ENCODE measurements around the gene CCP110.

CCP110 gene

GRCh38 chr16:19507867-19508266 is 15.9 kb upstream of the CCP110 start:
- H3K4me3 ChIP-seq (ENCODE audit: extremely low read depth, insufficient read depth, low read length, poor library complexity, severe bottlenecking), result no peak overlapping the region
- H3K27ac ChIP-seq (ENCODE audit: low read depth, low read length, severe bottlenecking), result no peak overlapping the region
- H3K36me3 ChIP-seq (ENCODE audit: control insufficient read depth, insufficient read depth, low read length), result peaks cover 76% of the 10 kb centered on the region
- H3K9me3 ChIP-seq (ENCODE audit: control insufficient read depth, low read length), result no peaks in the 10 kb centered on the region
- no peaks in the 10 kb centered on the region for H3K4me1 ChIP-seq (ENCODE audit: control insufficient read depth, insufficient read depth, low read length, poor library complexity, severe bottlenecking)
- WGBS, 2 experiments (ENCODE audit: insufficient coverage in 2 of 2), result 95 to 100% methylated on average over 1 to 2 of the region's 2 CpGs

- H3K9me3 ChIP-seq (ENCODE audit: control insufficient read depth, low read length), result no peaks in the 10 kb centered on the region
- H3K27ac ChIP-seq (ENCODE audit: low read depth, low read length, severe bottlenecking), result no peak overlapping the region
- H3K4me1 ChIP-seq (ENCODE audit: control insufficient read depth, insufficient read depth, low read length, poor library complexity, severe bottlenecking), result peaks cover 5% of the 10 kb centered on the region
- no peak overlapping the region for H3K4me3 ChIP-seq (ENCODE audit: extremely low read depth, insufficient read depth, low read length, poor library complexity, severe bottlenecking)
- peaks cover 70% of the 10 kb centered on the region for H3K36me3 ChIP-seq (ENCODE audit: control insufficient read depth, insufficient read depth, low read length)
These were observed 11.4 kb upstream of the CCP110 start for GRCh38 chr16:19512297-19512696.

GRCh38 chr16:19513377-19514053 is 10.2 kb upstream of the CCP110 start:
- no peak overlapping the region for H3K4me3 ChIP-seq (ENCODE audit: extremely low read depth, insufficient read depth, low read length, poor library complexity, severe bottlenecking)
- H3K36me3 ChIP-seq (ENCODE audit: control insufficient read depth, insufficient read depth, low read length), result peaks cover 64% of the 10 kb centered on the region
- H3K27ac ChIP-seq (ENCODE audit: low read depth, low read length, severe bottlenecking), result no peak overlapping the region
- H3K4me1 ChIP-seq (ENCODE audit: control insufficient read depth, insufficient read depth, low read length, poor library complexity, severe bottlenecking), result peaks cover 5% of the 10 kb centered on the region
- no peaks in the 10 kb centered on the region for H3K9me3 ChIP-seq (ENCODE audit: control insufficient read depth, low read length)
- 88 to 100% methylated on average over 1 of the region's 4 CpGs for whole genome bisulfite sequencing, 2 experiments (ENCODE audit: insufficient coverage in 2 of 2)

DNA sequence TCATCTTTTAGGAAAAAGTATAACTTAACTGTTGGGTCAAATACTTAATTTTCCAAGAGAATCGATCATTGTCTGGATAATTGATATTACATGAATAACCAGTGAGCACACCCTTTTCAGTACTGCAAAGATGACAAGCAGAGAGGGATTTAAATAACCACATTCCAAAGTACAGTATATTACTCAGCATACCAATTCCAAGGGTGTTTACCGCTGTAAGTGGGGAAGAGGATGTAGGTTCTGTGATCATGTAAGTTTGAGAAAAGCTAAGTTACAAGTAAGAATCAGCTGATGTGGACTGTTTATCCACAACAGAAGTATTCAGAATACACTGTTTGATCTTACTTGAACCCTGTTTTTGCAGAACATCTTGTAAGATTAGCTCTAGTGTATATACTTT is 8.0 kb upstream of the CCP110 start:
- WGBS, 2 experiments (ENCODE audit: insufficient coverage in 2 of 2), result no CpG with 5 or more reads among the region's 2 CpGs
- Histone ChIP-seq H3K4me3 (ENCODE audit: extremely low read depth, insufficient read depth, low read length, poor library complexity, severe bottlenecking) (no peak overlapping the region), H3K36me3 (ENCODE audit: control insufficient read depth, insufficient read depth, low read length) (peaks cover 60% of the 10 kb centered on the region), H3K4me1 (ENCODE audit: control insufficient read depth, insufficient read depth, low read length, poor library complexity, severe bottlenecking) (peaks cover 10% of the 10 kb centered on the region), H3K27ac (ENCODE audit: low read depth, low read length, severe bottlenecking) (no peak overlapping the region), H3K9me3 (ENCODE audit: control insufficient read depth, low read length) (no peaks in the 10 kb centered on the region)

GRCh38 chr16:19517424-19518089 is 6.2 kb upstream of the CCP110 start:
- peaks cover 46% of the 10 kb centered on the region for H3K36me3 ChIP-seq (ENCODE audit: control insufficient read depth, insufficient read depth, low read length)
- 100% methylated on average over 2 of the region's 8 CpGs; no CpG with 5 or more reads in 1 of the 2 experiments for WGBS, 2 experiments (ENCODE audit: insufficient coverage in 2 of 2)
- H3K9me3 ChIP-seq (ENCODE audit: control insufficient read depth, low read length), result no peaks in the 10 kb centered on the region
- H3K4me1 ChIP-seq (ENCODE audit: control insufficient read depth, insufficient read depth, low read length, poor library complexity, severe bottlenecking), result peaks cover 10% of the 10 kb centered on the region
- no peak overlapping the region for H3K4me3 ChIP-seq (ENCODE audit: extremely low read depth, insufficient read depth, low read length, poor library complexity, severe bottlenecking)
- H3K27ac ChIP-seq (ENCODE audit: low read depth, low read length, severe bottlenecking), result no peak overlapping the region

DNA sequence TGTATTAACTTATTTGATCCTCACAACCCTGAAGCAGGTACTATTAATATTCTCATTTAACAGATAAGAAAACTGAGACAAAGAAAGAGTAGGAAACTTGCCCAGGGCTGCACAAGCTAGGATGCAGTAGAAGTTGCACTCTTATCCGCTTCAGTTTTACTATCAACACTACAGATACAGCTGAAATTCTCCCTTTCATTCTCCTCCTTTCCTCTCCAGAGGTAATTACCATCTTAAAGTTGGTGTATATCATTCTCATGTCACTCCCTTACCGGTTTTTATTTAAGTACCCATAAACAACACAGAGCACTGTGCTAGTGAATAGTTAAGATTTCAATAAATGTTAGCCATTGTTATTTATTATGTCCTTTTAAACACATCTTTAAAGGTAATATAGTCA is 5.4 kb upstream of the CCP110 start:
- Histone ChIP-seq H3K4me1 (ENCODE audit: control insufficient read depth, insufficient read depth, low read length, poor library complexity, severe bottlenecking) (peaks cover 10% of the 10 kb centered on the region), H3K36me3 (ENCODE audit: control insufficient read depth, insufficient read depth, low read length) (peaks cover 41% of the 10 kb centered on the region), H3K4me3 (ENCODE audit: extremely low read depth, insufficient read depth, low read length, poor library complexity, severe bottlenecking) (no peak overlapping the region), H3K9me3 (ENCODE audit: control insufficient read depth, low read length) (no peaks in the 10 kb centered on the region), H3K27ac (ENCODE audit: low read depth, low read length, severe bottlenecking) (no peak overlapping the region)
- WGBS, 2 experiments (ENCODE audit: insufficient coverage in 2 of 2), result 100% methylated on average over 1 of the region's 2 CpGs

GRCh38 chr16:19520861-19521331 is 2.8 kb upstream of the CCP110 start:
- no peak overlapping the region for H3K27ac ChIP-seq (ENCODE audit: low read depth, low read length, severe bottlenecking)
- H3K9me3 ChIP-seq (ENCODE audit: control insufficient read depth, low read length), result no peaks in the 10 kb centered on the region
- H3K4me3 ChIP-seq (ENCODE audit: extremely low read depth, insufficient read depth, low read length, poor library complexity, severe bottlenecking), result peak overlapping the region; percentile 81
- H3K4me1 ChIP-seq (ENCODE audit: control insufficient read depth, insufficient read depth, low read length, poor library complexity, severe bottlenecking), result peaks cover 15% of the 10 kb centered on the region
- 22 to 38% methylated on average over 5 of the region's 8 CpGs for WGBS, 2 experiments (ENCODE audit: insufficient coverage in 2 of 2)
- peaks cover 22% of the 10 kb centered on the region for H3K36me3 ChIP-seq (ENCODE audit: control insufficient read depth, insufficient read depth, low read length)

- Histone ChIP-seq H3K4me1 (ENCODE audit: control insufficient read depth, insufficient read depth, low read length, poor library complexity, severe bottlenecking) (peaks cover 10% of the 10 kb centered on the region), H3K36me3 (ENCODE audit: control insufficient read depth, insufficient read depth, low read length) (peaks cover 16% of the 10 kb centered on the region), H3K27ac (ENCODE audit: low read depth, low read length, severe bottlenecking) (peak within 1 kb of the TSS; percentile 62), H3K4me3 (ENCODE audit: extremely low read depth, insufficient read depth, low read length, poor library complexity, severe bottlenecking) (peak within 1 kb of the TSS; percentile 81), H3K9me3 (ENCODE audit: control insufficient read depth, low read length) (no peaks in the 10 kb centered on the region)
- 0% methylated on average over 52 to 57 of the region's 62 CpGs for WGBS, 2 experiments (ENCODE audit: insufficient coverage in 2 of 2)
These were observed 2.0 kb upstream of the CCP110 start, which contains the start of gene GDE1 for GRCh38 chr16:19521471-19522396. TSS of gene GDE1 (minus strand) at chr16:19522098. CDS start at chr16:19521964, 134 bp downstream.

DNA sequence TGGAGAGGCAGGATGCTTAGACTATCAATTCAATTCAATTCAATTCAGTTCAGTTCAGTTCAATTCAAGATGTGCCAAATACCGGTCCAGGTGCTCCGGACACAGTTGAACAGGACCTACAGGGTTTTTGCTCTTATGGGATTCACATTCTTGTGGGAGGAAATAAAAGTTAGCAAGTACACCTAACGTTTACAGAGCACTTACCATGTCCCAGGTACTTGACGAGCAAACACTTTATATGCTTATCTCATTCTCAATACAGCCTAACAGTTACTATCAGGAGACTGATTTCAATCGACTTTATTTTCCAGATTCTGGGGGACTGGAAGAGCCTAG is 1.4 kb upstream of the CCP110 start:
- no peak overlapping the region for H3K27ac ChIP-seq (ENCODE audit: low read depth, low read length, severe bottlenecking)
- peaks cover 11% of the 10 kb centered on the region for H3K36me3 ChIP-seq (ENCODE audit: control insufficient read depth, insufficient read depth, low read length)
- H3K9me3 ChIP-seq (ENCODE audit: control insufficient read depth, low read length), result no peaks in the 10 kb centered on the region
- peaks cover 10% of the 10 kb centered on the region for H3K4me1 ChIP-seq (ENCODE audit: control insufficient read depth, insufficient read depth, low read length, poor library complexity, severe bottlenecking)
- no peak overlapping the region for H3K4me3 ChIP-seq (ENCODE audit: extremely low read depth, insufficient read depth, low read length, poor library complexity, severe bottlenecking)
- WGBS, 2 experiments (ENCODE audit: insufficient coverage in 2 of 2), result 44 to 53% methylated on average over 2 to 5 of the region's 5 CpGs

GRCh38 chr16:19522760-19523159 is 982 bp upstream of the CCP110 start:
- Histone ChIP-seq H3K36me3 (ENCODE audit: control insufficient read depth, insufficient read depth, low read length) (peaks cover 9% of the 10 kb centered on the region), H3K27ac (ENCODE audit: low read depth, low read length, severe bottlenecking) (no peak overlapping the region), H3K4me3 (ENCODE audit: extremely low read depth, insufficient read depth, low read length, poor library complexity, severe bottlenecking) (no peak overlapping the region), H3K4me1 (ENCODE audit: control insufficient read depth, insufficient read depth, low read length, poor library complexity, severe bottlenecking) (peaks cover 10% of the 10 kb centered on the region), H3K9me3 (ENCODE audit: control insufficient read depth, low read length) (no peaks in the 10 kb centered on the region)
- 89% methylated on average over 1 of the region's 2 CpGs; no CpG with 5 or more reads in 1 of the 2 experiments for WGBS, 2 experiments (ENCODE audit: insufficient coverage in 2 of 2)

Data from mesodermal cell (in vitro differentiated cells).